Measurements from ENCODE around the gene LRRC37B.

DNA sequence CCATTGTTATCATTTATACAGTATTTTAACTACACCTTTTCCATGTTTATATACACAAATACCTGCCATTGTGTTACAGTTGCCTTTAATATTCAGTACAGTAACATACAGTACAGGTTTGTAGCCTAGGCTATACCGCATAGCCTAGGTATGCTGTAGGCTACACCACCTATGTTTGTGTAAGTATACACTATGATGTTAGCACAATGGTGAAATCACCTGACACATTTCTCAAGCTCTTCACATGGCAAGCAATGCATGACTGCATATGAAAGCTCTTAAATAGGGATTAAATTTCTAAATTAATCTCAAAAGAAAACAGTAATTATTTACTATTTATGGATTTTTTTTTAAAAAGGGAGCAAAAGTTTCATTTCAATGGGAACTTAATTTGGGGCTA is 12.0 kb downstream of the LRRC37B start:
- TF ChIP-seq, protein P1, sequence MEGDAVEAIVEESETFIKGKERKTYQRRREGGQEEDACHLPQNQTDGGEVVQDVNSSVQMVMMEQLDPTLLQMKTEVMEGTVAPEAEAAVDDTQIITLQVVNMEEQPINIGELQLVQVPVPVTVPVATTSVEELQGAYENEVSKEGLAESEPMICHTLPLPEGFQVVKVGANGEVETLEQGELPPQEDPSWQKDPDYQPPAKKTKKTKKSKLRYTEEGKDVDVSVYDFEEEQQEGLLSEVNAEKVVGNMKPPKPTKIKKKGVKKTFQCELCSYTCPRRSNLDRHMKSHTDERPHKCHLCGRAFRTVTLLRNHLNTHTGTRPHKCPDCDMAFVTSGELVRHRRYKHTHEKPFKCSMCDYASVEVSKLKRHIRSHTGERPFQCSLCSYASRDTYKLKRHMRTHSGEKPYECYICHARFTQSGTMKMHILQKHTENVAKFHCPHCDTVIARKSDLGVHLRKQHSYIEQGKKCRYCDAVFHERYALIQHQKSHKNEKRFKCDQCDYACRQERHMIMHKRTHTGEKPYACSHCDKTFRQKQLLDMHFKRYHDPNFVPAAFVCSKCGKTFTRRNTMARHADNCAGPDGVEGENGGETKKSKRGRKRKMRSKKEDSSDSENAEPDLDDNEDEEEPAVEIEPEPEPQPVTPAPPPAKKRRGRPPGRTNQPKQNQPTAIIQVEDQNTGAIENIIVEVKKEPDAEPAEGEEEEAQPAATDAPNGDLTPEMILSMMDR (IDR thresholded peaks at IDR 0.05 in 4 of 5, conservative IDR thresholded peaks at IDR 0.05 in 1 of 5) = no peak
- no peak for TF ChIP-seq POLR2A (IDR thresholded peaks at IDR 0.05)
